HG02870 (cell line): ENCODE results near the gene HGFAC.

Source experiments
- ATAC-seq: cut with Tn5 transposase; IDR thresholded peaks from one replicate; pipeline ENCODE4 v1.9.1; 2021; ENCODE audit warnings: mild to moderate bottlenecking, moderate library complexity; ENCODE audit not compliant: unreplicated experiment

HGFAC gene

DNA sequence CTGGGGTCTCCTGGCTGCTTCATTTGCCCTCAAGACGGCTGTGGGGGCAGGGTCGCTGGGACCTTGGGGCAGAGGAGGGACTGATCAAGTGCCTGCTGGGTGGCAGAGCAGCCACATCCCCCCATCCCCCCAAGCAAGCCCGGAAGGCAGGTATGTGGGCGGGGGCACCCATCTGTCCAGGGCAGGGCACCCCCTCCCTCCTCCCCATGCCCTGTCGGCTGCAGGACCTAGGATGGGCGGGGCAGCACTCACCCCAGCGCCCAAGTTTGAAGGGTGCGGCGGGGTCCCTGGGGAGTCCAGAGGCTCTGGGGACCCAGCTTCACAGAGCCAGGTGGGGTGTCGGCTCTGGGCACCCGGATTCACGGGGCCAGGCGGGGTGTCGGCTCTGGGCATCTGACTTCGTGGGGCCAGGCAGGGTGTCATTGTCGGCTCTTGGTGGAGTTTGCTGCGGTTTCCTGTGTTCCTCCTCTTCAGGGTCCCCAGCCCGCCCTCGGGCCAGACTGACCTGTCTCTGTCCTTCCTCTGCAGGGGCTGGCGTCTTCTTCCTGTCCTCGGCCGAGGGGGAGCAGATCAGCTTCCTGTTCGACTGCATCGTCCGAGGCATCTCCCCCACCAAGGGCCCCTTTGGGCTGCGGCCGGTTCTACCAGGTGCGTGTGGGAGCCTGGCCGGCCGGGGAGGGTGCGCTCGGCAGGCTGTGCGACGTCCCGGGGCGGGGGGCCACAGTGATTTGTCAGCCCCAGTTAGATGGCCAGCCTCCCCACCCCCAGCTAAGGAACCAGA, 43.4 kb downstream of the HGFAC start:
- ATAC-seq, result no peak

DNA sequence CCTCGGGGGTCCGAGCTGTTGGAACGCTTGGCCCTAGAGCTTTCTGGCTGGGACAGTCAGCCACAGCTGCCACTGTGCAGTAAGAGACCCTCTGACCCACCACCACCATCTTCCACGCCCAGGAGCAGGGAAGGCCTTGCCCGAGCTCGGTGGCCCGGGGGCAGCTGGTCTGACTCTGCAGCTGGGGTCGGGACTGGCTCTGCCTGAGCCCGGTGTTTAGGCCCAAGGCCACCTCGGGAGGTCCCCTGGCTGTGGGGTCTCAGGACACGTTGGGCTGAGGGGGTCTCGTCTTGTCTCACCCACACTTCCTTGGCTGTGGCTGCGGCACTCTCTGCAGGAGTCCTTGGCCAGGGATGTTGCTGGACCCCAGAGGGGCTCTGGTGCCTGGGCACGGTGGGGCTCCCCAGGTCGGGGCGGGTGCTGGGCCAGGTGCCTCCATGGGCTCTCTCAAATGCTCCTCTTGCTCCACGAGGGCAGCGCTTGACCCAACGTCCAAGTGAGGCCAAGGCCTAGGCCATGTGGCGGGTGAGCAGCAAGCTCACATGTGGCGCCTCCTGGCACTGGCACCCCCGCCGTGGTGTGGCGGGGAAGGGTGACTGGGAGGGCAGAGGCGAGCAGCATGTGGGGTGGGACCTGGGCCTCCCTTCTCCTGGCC, 44.2 kb downstream of the HGFAC start:
- ATAC-seq, result no peak

DNA sequence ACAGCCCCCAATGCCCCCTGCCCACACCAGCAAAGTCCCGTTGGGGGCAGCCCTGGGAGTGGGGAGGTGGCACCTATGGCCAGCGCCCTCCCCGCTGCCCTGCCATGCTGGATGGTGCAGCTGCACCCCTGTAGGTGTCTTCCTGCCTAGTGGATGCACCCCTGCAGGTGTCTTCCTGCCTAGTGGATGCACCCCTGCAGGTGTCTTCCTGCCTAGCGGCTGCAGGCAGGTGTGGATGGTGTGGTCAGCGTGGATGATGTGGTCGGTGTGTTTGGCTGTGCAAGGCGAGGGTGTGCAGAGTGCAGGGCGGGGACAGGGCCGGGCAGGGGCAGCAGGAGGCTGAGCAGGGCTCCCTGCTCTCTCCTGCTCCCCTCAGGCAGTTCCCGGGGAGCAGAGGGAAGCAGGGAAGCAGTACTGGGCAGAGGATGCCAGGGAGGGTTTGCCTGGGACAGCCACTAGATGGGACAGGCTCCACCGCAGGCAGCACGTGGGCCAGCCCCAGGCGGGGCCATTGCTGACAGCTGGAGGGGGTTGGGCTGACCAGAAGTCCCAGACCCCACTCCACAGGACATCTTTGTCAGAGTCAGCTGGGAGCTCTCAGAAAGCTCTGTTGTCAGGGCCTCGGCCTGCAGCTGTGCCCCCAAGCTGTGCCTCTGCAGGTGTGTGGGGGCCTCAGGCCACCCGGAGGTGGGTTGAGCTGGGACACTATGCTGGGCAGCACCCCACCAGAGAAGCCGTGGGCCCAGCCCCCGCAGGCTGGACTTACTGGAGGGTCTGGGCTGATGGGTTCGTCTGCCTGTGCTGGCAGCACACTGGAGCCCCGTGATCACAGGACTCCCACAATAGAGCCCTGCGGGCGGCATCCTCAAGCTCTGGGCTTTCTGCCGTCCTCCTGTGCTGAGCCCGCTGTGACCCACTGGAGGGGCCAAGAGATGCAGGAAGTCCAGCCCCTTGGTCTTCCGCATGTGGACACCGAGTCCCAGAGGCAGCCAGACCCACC, 45.1 kb downstream of the HGFAC start:
- no peak for ATAC-seq

DNA sequence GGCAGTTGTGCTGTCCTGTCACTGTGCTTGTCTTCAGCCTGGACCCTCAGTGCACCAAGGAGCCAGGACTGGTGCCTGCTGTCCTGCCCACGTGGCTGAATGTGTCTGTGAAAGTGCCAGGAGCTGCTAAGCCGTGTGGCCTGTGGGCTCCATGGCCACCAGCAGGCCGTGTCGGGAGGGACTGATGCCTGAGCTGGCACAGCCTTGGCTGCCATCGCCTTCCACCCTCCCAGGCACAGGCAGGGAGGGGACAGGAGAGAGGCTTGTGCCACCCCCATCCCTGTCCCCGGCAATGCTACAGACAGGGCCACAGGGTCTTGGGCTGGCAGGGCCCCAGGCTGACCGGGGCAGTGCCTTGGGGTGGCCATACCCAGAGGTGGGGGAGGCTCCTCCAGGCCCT, 46.1 kb downstream of the HGFAC start:
- no peak for ATAC-seq

DNA sequence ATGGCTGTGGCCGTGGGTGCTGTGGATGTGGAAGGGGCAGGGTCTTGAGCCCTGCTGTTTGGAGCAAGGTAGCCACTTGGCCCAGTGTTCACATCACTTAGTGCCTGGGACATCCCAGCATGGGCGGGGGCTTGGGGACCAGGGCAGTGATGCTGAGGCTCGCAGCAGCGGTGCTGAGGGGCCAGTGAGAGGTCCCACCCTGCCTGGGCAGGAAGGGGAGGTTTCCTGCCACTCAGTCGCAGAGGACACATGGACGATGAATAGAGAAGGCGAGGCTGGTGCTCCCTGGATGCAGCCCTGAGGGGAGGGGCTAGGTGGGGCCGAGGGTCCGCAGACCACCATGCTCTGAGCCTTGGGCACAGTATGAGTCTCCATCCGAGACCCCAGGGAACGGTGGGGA, 47.1 kb downstream of the HGFAC start:
- no peak for ATAC-seq

DNA sequence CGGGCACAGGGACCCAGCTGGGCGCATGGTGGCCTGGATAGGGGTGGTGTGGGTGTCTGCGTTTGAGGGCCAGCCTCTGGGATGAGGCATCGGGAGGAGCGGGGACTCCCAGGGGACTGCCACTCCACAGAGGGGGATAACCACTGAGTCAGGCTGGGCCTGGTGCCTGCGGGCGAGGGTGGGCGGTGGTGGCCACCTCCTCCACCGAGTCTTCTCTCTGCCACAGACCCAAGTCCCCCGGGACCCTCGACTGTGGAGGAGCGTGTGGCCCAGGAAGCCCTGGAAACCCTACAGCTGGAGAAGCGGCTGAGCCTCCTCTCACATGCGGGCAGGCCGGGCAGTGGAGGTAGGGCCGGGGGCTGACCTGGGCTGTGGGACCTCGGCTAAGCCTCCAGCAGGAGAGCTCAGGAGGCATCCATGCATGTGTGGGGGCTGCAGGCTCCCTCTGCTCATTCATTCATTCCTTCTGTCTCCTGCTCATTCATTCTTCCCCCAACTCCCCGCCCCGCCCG, 47.7 kb downstream of the HGFAC start:
- no peak for ATAC-seq

DNA sequence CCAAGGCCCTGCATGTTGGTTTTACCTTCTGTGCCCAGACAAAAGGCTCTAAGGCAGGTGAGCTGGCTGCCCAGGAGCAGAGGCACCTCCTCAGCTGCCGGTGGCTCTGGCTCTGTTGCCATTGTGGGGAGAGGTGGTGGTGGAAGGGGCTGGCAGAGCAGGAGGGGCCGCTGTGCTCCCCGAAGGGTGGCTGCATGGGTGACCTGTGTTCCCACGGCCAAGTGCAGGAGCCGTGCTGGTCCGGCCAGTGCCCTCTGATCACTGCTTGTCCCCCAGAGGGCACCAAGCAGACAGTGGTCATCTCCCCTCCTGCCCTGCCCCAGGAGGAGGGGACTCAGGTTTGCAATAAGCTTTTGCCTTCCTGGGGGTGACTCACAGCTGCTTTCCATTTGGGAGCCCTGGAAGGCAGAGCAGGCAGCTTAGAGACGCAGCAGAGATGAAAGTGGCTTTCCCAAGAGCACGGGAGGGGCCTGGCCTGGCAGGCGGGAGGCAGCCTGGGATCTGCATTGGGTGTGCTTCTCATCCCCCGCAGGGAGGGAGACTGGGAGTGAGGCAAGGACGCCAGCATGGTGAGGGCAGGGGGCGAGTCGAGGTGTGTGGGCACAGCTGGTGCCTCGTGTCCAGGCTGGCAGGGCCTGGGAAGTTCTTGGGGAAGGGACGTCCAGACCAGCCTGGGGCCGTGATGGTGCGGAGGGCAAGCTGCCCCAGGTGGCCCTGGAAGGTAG, 50.1 kb downstream of the HGFAC start:
- ATAC-seq, result no peak

DNA sequence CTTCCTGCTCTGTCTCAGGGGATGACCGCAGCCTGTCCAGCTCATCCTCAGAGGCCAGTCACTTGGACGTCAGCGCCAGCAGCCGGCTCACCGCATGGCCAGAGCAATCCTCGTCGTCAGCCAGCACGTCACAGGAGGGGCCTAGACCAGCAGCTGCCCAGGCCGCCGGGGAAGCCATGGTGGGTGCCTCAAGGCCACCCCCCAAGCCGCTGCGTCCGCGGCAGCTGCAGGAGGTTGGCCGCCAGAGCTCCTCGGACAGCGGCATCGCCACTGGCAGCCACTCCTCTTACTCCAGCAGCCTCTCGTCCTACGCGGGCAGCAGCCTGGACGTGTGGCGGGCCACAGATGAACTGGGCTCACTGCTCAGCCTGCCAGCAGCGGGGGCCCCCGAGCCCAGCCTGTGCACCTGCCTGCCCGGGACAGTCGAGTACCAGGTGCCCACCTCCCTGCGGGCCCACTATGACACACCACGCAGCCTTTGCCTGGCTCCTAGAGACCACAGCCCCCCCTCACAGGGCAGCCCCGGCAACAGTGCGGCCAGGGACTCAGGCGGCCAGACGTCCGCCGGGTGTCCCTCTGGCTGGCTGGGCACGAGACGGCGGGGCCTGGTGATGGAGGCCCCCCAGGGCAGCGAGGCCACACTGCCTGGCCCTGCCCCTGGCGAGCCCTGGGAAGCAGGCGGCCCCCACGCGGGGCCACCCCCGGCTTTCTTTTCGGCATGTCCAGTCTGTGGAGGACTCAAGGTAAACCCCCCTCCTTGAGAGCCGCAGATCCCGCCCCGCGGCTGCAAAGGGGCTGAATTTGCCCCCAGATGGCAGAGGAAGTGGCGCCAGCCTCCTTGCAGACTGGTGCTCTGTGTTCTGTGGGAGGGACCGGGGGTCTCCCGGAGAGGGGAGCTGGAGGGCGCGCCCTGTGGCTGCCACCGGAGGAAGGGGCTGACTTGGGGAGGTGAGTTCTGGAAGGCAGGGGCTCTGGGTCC, 51.3 kb downstream of the HGFAC start:
- no peak for ATAC-seq

DNA sequence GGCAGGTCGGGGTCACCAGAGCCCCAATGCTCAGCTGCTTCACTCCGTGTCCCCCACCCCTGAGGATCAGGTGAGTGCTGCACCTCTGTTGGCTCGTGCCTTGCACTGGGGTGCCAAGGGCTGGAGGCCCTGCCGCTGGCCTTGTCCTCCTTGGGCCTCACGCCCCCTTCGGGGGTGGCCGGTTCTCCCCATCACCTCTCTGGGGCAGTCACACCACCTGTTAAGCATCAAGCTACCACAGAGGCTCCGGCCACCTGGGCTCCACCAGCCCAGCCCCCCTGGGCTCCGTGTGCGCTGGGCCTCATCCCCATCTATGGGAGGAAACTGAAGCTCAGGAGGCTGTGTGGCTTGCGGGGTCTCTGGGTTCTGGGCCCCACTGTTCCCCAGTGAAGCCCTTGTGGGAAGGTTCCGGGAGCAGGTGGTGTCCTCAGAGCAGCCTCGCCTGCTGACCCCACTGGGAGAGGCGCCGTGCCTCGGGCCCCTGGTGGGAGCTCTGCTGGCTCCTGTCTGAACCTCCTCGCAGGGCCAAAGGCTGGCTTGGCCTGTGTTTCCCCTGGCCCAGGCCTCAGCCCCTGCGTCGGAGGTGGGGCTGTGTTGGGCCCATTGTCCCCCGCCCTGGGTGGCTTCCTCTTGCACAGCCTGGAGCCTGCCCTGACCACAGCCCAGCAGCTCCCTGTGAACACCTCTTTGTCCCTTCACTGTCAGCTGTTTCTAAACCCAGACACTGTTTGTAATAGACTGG, 52.1 kb downstream of the HGFAC start:
- no peak for ATAC-seq

DNA sequence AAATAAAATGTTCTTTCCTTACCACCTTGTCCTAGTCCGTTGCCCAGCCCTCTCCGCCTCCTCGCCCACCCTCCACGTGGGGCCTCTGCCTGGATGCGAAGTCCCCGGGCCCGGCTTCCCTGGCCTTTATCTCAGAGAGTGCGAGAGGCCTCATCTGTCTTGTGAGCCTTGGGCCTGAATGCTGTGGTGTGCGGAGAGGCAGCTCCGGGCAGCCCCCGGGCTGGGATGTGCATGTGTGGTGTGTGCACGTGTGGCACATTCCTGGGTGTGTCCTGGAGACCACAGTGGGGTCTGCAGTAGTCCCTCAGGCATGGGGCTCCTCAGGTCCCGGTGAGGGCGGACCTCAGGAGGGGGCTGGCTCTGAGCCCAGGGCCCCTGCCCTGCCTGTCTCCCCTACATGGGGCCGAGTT, 52.7 kb downstream of the HGFAC start:
- no peak for ATAC-seq

DNA sequence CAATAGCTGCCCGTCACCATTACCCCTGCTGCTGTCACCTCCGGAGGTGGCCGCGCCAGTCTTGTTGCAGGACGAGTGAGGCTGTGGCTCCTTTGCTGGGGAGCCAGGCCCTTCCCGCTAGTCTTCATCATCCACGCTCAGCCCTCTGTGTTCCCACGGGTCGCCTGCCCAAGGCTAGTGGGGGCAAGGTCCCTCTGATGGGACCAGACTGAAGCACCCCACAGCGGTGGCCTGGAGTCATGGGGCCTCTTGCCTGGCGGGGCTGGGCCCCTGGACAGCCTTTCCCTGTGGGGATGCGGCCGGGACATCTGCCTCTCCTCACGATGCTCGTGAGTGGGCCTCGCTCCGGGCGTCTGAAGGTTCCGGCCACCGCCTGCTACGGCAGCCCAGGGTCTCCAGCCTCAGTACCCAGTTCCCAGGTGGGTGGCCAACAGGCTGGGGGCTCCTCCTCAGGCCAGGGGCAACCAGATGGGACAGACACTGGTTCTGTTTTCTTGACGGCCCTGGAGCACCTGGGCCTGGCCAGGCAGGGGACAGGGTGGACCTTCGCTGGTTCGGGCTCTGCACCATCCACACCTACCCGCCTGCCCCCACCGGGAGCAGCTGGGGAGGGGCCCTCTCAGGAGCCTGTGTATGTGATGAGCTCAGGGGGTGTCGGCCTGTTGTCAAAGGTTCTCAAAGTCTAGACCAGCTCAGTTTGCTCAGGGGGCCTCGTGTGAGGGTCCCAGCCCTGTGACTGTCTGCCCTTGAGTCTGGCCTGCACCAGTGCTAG, 53.6 kb downstream of the HGFAC start:
- no peak for ATAC-seq

DNA sequence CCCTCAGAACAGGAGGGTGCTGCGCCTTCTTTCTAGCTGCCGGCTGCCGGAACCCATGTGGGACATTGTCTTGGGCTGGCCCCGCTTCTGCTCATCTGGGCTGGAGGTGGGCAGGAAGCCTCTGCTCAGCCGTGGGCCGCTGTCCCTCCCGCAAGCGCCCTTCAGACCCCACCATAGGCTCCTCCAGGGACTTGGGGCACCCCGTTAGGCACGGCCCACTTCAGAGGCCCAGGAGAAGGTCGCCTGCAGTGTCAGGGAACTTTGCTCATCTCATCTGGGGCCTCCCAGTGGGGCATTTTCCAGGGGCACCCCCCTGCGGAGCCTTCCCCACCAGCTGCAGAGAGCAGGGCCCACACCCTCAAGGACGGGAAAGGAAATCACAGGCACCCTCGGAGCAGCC, 54.3 kb downstream of the HGFAC start:
- no peak for ATAC-seq

DNA sequence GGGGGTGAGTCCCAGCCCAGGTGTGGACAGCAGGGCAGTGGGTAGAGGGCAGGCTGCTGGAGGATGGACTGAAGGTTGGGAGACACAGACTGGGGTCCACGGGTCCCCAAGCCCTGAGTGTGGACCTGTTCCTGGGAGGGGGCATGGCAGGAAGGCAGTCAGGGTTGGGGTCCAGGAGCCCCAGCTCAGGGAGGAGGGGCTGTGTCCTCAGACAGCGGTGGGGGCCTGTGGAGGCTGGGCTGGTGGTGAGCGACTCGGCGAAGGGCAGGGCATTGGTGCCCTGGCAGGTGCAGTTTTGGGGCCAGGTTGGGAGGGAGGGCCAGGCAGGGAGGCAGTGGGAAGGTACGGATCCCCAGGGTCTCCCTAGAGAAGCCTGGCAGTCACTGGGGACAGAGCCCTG, 55.3 kb downstream of the HGFAC start:
- no peak for ATAC-seq

DNA sequence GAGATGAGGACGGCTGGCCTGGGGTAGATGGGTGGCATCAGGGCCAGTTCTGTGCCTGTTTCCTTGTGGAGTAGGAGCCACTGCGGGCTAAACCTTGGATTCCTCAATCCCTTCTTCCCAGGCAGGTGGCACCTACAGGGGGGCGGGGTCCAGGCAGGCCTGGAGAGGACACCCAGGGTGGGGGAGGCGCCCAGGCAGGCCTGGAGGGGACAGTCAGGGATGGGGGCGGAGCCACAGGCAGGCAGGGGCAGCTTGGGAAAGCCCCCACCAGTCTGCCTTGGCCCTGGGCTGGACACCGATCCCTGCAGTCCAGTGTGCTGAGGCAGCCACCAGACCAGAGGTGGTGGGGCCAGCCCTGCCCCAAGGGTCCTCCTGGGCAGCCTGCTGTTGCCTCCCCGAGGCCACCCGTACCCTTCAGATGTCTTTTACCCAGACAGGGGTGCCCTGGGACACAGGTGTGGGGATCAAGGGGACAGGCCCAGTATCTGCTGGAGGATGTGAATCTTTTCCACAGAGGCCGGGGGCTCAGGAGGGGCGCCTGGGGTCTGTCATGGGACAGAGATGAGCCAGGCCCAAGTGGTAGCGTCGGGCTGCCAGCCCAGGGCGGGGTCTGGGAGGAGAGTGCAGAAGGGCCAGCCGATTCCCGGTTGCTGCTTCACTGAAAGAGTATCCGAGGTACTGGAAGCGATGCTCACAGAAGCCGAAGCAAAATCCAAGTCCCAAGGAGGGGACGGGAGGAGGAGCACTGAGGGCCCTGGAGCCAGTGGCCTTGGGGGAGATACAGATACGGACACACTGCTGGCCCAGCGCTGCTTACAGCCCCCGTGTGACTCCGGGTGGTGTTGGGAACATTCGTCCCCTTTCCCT, 56.0 kb downstream of the HGFAC start:
- ATAC-seq, result no peak

DNA sequence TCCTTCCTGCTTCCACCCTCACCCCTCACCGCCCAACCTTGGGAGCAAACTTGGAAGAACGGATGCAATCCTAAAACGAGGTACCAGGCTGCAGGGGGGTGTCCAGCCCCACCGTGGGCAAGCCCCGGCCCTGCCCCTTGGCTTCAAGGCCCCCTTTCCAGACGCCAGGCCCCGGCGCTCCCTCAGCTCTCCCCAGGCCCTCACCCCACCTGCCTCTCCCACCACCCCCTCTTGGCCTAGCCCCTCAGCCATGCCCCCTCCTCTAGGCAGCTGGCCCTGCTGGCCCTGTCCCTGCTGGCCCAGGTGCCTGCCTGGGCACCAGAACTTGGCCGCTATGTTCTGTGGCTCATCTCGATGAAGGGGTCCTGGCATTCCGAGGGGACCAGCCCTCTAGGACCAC, 56.6 kb downstream of the HGFAC start:
- no peak for ATAC-seq
